ENCODE data around the gene PPL.

- TF ChIP-seq POLR2A (IDR thresholded peaks at IDR 0.05; ENCODE audit: low read depth, low read length) (no peak), POLR2AphosphoS5 (IDR thresholded peaks at IDR 0.05; ENCODE audit: low read depth, low read length) (no peak), TAF1 (IDR thresholded peaks at IDR 0.05; ENCODE audit: borderline replicate concordance, low read depth, low read length) (no peak)
These were observed 81.1 kb downstream of the PPL start for GRCh38 chr16:4855804-4856203.
